Activated T-cell treated with anti-CD3 and anti-CD28 coated beads, Interleukin-2, amount 50 U/mL, for 24 hours (primary cell): Measurements from ENCODE around the gene CAMK4.

Experiments used
- DNase-seq: peaks from one replicate; pipeline ENCODE4 v3.0.0-alpha.2; 2020
- H3K27ac Mint-ChIP-seq: 2 replicates; pipeline ENCODE4 v1.8.0; 2020; ENCODE audit warnings: mild to moderate bottlenecking, mixed read lengths
- H3K27me3 Mint-ChIP-seq: 2 replicates; pipeline ENCODE4 v1.8.0; 2020; ENCODE audit warnings: mixed read lengths
- H3K36me3 Mint-ChIP-seq: 2 replicates; pipeline ENCODE4 v1.8.0; 2020; ENCODE audit warnings: low read depth, mixed read lengths
- H3K4me1 Mint-ChIP-seq: 2 replicates; pipeline ENCODE4 v1.8.0; 2020; ENCODE audit warnings: low read depth, mixed read lengths
- H3K4me3 Mint-ChIP-seq: 2 replicates; pipeline ENCODE4 v1.8.0; 2020; ENCODE audit warnings: mild to moderate bottlenecking, moderate library complexity, mixed read lengths
- H3K9me3 Mint-ChIP-seq: 2 replicates; pipeline ENCODE4 v1.8.0; 2020; ENCODE audit warnings: mixed read lengths

Gene CAMK4

DNA sequence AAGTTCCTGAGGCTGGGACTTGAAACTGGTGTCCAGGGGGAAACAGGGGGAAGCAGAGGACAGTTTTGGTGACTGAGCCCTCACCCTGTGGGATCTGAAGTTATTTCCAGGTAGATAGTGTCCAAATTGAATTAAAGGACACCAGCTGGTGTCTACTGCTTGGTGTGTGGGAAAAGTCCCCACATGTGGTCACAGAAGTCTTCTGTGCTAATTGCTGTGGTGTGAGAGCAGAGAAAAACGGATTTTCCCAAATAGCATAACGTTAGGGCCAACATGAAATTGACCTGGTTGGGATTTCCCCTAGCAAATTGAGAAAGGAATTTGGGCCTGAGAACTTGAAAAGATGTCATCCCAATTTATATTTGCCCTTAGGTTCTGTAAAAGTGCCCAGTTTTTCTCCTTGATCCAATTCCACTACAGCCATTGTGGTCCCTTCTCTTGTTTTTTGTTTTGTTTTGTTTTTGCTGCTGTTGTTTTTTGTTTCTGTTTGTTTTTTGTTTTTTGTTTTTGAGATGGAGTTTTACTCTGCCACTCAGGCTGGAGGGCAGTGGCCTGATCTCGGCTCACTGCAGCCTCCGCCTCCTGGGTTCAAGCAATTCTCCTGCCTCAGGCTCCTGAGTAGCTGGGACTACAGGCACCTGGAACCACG lies 293.8 kb downstream of the CAMK4 start:
- Mint-ChIP-seq H3K4me1 (peaks cover 17% of the 10 kb centered on the region), H3K36me3 (no peaks in the 10 kb centered on the region), H3K27ac (no peak overlapping the region), H3K9me3 (no peaks in the 10 kb centered on the region), H3K4me3 (no peak overlapping the region), H3K27me3 (no peaks in the 10 kb centered on the region)
- DNase-seq = no peak

DNA sequence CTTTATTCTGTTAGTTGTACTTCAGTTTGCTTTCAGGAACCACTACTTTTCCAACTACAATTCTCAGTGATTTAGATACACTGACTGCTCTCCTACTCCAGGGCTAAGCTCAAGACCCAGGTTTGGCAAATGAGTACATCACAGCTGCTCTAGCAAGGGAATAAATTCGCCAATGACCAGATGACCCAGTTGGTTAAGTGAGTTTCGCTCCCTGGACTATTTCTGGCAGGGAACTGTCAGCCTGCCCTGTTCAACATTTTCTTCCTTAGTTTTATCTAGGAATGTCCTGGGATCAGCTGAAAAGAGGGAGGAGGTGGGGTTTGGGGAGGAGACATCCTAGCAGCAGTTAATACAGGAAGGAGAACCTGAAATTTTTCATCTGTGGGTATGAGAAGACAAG lies 294.6 kb downstream of the CAMK4 start:
- Mint-ChIP-seq H3K27me3 (no peaks in the 10 kb centered on the region), H3K4me1 (peaks cover 11% of the 10 kb centered on the region), H3K27ac (no peak overlapping the region), H3K4me3 (no peak overlapping the region), H3K36me3 (no peaks in the 10 kb centered on the region), H3K9me3 (no peaks in the 10 kb centered on the region)
- DNase-seq = no peak

DNA sequence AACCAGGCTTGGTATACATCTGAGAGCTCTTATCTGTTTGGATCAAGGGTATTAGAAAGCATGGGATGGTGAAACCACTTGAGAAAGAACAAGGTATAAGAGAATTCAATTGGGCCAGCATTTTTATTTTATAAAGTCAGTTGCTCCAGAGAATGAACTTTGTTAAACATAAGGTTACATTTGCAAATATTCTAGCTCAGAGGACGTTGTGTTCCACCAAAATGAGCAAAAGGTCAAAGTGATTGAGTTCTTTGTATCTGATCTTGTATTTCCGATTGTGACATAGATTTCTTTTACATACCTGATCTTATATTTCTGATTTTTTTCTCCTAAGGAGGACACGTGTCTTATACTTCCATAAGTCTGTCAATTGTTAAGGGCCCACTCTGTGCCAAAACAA lies 296.7 kb downstream of the CAMK4 start:
- H3K4me1 Mint-ChIP-seq = peaks cover 2% of the 10 kb centered on the region
- no peak overlapping the region for H3K4me3 Mint-ChIP-seq
- no peak overlapping the region for H3K27ac Mint-ChIP-seq
- no peak for DNase-seq
- H3K9me3 Mint-ChIP-seq = no peaks in the 10 kb centered on the region
- H3K36me3 Mint-ChIP-seq = no peaks in the 10 kb centered on the region
- no peaks in the 10 kb centered on the region for H3K27me3 Mint-ChIP-seq

DNA sequence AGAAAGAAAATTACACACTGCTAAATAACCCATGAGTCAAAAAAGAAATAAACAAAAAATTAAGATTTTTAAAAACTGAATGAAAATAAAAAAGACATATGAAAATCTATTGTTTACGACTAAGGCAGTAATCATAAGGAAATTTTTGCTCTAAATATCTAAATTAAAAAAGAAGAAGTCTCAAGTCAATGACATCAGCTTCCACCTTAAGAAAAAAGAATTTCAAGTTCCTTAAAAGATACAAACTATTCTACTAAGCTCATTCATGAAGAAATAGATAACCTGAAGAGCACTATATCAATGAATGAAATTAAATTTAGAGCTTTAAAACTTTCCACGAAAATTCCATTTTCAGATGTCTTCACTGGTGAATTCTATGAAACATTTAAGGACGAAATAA lies 303.9 kb downstream of the CAMK4 start:
- no peaks in the 10 kb centered on the region for H3K27me3 Mint-ChIP-seq
- no peak overlapping the region for H3K4me3 Mint-ChIP-seq
- peaks cover 19% of the 10 kb centered on the region for H3K4me1 Mint-ChIP-seq
- H3K36me3 Mint-ChIP-seq = no peaks in the 10 kb centered on the region
- H3K27ac Mint-ChIP-seq = no peak overlapping the region
- H3K9me3 Mint-ChIP-seq = no peaks in the 10 kb centered on the region
- DNase-seq = no peak

DNA sequence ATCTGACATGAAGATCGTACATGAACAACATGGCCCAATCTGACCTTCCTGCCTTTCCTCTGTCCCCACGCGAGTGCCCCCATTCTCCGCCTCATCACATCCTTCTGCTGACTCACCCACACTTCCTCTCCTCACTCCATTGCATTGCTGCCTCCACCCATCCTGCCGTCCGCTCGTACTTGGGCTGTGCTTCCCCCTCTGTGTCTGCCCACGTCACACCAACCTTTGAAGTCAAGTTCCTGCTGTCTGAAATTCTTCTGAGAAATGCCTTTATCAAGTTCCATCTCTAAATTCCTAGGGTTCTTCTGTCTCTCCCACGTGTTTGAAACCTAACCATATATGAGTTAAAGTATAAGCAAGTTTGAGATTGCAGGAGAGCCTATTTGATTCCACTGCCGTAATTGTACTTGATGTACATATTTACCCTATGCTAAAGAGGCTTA lies 306.1 kb downstream of the CAMK4 start:
- H3K27ac Mint-ChIP-seq = peak overlapping the region; percentile 90
- H3K27me3 Mint-ChIP-seq = no peaks in the 10 kb centered on the region
- peak; percentile 75 for DNase-seq
- no peaks in the 10 kb centered on the region for H3K36me3 Mint-ChIP-seq
- peaks cover 19% of the 10 kb centered on the region for H3K4me1 Mint-ChIP-seq
- no peaks in the 10 kb centered on the region for H3K9me3 Mint-ChIP-seq
- H3K4me3 Mint-ChIP-seq = peak overlapping the region; percentile 46

DNA sequence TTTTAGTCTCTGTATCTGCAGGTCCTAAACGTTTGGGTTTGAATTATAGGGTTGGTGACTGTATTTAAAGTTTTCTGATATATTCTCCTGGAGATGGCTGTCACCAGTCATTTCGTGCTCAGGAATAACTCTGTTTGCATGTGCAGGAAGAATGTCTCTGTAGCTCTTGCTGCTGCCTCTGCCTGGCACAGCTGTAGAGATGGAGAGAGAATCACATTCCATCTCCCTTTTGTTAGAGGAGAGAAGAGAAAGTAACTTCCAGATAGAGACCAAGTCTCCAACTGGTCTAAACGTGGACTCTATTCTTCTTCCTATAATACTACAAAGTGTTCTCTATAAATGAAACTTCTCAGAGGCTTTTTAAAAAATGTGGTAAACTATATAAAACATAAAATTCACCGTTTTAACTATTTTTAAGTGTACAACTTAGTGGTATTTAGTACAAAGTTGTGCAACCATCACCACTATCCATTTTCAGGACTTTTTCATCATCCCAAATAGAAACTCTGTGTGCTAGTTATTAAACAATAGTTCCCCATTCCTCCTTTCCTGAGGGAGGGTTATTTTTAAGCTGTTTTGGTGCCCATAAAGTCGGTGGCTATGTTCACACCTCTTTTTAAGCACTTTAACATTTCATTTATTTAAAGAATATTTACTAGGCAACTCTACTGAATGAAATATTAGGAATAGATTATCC lies 308.9 kb downstream of the CAMK4 start:
- H3K4me1 Mint-ChIP-seq = peaks cover 19% of the 10 kb centered on the region

DNA sequence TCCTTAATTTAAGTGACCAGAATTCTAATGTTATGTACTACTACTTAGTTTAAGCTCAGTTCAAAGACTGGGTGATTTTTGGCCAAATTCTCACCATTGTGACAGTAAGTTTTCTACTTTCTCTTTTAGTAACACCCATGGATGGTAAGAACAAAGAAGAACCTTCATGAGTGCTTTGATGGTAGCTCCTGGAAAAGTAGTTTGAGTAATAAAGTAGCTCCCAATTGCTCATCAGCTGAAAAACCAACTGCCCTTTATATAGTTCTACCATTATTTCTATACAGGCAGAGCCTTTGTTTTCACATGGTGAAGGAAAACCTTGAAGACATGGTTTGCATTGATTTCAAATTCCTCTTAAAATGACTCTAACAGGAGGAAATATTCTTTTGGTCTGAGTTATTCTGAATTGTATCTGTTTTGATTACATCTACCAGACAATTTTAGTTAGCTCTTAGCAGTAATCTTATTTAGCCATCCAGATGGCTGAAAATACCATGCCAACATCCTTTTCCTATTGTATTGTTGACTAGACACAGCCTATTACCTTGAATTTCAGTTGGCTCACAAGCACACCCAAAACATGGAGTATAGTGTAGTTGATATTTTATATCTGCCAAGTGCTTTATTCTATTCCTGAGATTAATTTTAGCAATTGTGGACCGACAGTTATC lies 311.8 kb downstream of the CAMK4 start:
- no peak for DNase-seq
- Mint-ChIP-seq H3K4me1 (peaks cover 5% of the 10 kb centered on the region), H3K27me3 (peaks cover 16% of the 10 kb centered on the region)

More for the DNA sequence above, 308.9 kb downstream of the CAMK4 start:
- no peak overlapping the region for H3K27ac Mint-ChIP-seq
- H3K27me3 Mint-ChIP-seq = peaks cover 2% of the 10 kb centered on the region
- peaks cover 2% of the 10 kb centered on the region for H3K9me3 Mint-ChIP-seq
- no peak for DNase-seq
- H3K4me3 Mint-ChIP-seq = no peak overlapping the region
- H3K36me3 Mint-ChIP-seq = no peaks in the 10 kb centered on the region

DNA sequence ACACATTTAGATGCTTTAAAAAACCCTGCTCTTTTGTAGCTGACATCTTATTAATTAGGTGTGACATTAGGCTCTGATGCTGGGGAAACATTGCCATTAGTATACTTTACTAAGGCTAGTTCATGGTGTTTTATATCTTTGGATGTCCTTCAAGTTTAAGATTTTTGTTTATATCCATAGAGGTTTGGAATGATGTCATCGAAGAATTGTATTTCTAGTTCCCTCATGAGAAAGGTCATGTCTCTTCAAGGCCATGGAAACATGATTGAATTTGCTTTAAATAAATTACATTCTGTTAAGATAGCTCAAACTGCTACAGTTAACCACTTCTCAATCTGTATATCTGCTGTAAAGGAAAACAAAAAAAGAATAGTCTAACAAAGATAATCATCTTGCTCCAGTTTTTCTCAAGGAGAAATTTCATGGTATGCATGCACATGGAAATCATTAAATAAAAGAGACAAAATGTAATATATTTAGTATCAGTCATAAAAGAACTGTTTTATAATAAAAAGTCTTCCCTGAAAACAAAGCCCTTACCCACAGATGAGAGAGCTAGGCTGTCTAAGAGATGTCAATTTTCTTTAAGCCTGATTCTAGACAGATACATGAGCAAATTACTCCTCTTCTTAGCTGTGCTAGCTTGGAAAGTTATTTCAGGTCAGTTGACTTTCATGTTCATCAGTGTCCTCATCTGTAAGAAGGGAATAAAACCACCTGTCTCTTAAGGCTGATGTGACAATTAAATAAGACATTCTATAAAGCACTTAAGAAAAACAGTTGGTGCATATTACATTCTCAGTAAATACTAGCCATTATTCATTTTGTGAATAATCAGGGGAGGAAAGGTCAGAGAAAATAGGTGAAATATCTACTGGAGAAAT lies 313.2 kb downstream of the CAMK4 start:
- Mint-ChIP-seq H3K27me3 (peaks cover 16% of the 10 kb centered on the region), H3K4me3 (no peak overlapping the region), H3K27ac (no peak overlapping the region), H3K36me3 (no peaks in the 10 kb centered on the region), H3K9me3 (peaks cover 2% of the 10 kb centered on the region), H3K4me1 (no peaks in the 10 kb centered on the region)
- DNase-seq = no peak

More for the DNA sequence above, 311.8 kb downstream of the CAMK4 start:
- Mint-ChIP-seq H3K36me3 (no peaks in the 10 kb centered on the region), H3K27ac (no peak overlapping the region), H3K9me3 (peaks cover 2% of the 10 kb centered on the region), H3K4me3 (no peak overlapping the region)
